Left ventricle myocardium inferior (tissue), 1 donor: Measurements from ENCODE around the gene PRKG1. TPM values are rescaled to one million over a fixed set of nuclear protein-coding genes. Genes with fewer than 3 reads are reported as not detected.

ENCODE experiments used
- DNase-seq: peaks from one replicate; pipeline ENCODE4 v3.0.0-alpha.2; 2020
- H3K27ac ChIP-seq: fragments of 200-600 bp; replicated peaks from 2 replicates; pipeline ENCODE4 v1.8.0; 2021
- H3K27me3 ChIP-seq: fragments of 200-600 bp; 2 replicates; pipeline ENCODE4 v1.8.0; 2021; ENCODE audit warnings: low read depth
- H3K36me3 ChIP-seq: fragments of 200-600 bp; 2 replicates; pipeline ENCODE4 v1.8.0; 2021
- H3K4me1 ChIP-seq: fragments of 200-600 bp; 2 replicates; pipeline ENCODE4 v1.8.0; 2021
- H3K4me3 ChIP-seq: fragments of 200-600 bp; 2 replicates; pipeline ENCODE4 v1.8.0; 2021; ENCODE audit warnings: mild to moderate bottlenecking, moderate library complexity
- H3K9me3 ChIP-seq: fragments of 200-600 bp; replicated peaks from 2 replicates; pipeline ENCODE4 v1.8.0; 2021
- intact Hi-C: fragments of 100-400 bp; cut with micrococcal nuclease; formaldehyde crosslinking; loops from one replicate; pipeline ENCODE4 v1.11.0; 2022
- total RNA-seq: library from RNA; stranded (reverse); fragmentation: NEBNext Ultra II Directional; extraction: Animal tissue kit (Norgen Biotek cat#: 25700); gene quantifications from one replicate; pipeline ENCODE4 v1.2.1, GENCODE V29; 2021
- TF ChIP-seq, protein P1 (sequence below): fragments of 200-600 bp; IDR thresholded peaks from 2 replicates; pipeline ENCODE4 v1.8.0; 2021; ENCODE audit warnings: antibody characterized with exemption, mild to moderate bottlenecking, borderline replicate concordance
- donor health status: DM: no; HTN: yes; CAD: no; lungs with severe emphysema.

The PRKG1 gene
- total RNA-seq, 1 donor from 2014 or later, result 38.9 TPM

DNA sequence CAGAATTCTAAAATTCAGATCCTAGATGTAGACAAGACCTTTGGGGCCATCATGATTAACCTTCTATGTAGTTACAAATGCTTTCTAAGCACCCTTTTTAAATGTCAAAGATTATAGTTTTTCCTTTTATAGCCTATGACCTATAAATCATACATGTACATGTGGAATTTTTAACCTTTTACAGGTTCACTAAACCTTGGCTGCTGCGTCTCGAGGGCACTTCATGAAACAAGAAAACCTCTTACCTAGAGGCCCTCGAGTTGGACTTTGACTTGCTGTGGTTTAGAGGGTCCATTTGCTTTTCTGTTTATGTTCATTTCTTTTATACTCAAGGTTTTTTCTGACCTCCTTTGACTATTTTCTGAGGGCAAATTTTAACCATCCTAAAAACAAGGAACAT lies 323.0 kb downstream of the PRKG1 start:
- Histone ChIP-seq H3K27ac (peak overlapping the region; percentile 45), H3K9me3 (no peaks in the 10 kb centered on the region), H3K27me3 (no peaks in the 10 kb centered on the region), H3K4me3 (no peak overlapping the region), H3K36me3 (no peaks in the 10 kb centered on the region), H3K4me1 (peaks cover 23% of the 10 kb centered on the region)
- intact Hi-C loops, result no loop called here
- no peak for DNase-seq
- TF ChIP-seq, protein P1, sequence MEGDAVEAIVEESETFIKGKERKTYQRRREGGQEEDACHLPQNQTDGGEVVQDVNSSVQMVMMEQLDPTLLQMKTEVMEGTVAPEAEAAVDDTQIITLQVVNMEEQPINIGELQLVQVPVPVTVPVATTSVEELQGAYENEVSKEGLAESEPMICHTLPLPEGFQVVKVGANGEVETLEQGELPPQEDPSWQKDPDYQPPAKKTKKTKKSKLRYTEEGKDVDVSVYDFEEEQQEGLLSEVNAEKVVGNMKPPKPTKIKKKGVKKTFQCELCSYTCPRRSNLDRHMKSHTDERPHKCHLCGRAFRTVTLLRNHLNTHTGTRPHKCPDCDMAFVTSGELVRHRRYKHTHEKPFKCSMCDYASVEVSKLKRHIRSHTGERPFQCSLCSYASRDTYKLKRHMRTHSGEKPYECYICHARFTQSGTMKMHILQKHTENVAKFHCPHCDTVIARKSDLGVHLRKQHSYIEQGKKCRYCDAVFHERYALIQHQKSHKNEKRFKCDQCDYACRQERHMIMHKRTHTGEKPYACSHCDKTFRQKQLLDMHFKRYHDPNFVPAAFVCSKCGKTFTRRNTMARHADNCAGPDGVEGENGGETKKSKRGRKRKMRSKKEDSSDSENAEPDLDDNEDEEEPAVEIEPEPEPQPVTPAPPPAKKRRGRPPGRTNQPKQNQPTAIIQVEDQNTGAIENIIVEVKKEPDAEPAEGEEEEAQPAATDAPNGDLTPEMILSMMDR, result no peak

DNA sequence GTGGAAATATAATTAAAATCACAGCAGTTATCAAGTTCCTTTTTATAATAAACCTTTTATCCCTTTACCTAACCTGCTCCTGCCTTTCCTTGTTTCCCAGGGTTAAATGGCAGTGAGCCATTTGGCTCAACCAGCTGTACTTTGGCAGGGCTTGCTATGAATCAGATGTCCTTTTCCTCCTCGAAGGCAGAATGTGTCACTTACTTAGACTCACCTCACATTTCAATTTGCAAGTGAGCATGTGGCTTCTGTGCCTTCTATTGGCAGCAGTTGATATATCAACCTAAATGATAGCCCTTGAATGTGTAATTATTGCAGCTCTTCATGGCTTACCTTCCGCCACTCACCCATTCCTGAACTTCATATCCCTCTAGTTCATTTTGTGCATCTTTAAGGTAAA lies 323.4 kb downstream of the PRKG1 start:
- TF ChIP-seq, protein P1, result no peak
- intact Hi-C loops, result no loop called here
- Histone ChIP-seq H3K27me3 (no peaks in the 10 kb centered on the region), H3K4me1 (peaks cover 27% of the 10 kb centered on the region), H3K9me3 (no peaks in the 10 kb centered on the region), H3K27ac (peak overlapping the region; percentile 45), H3K4me3 (no peak overlapping the region), H3K36me3 (no peaks in the 10 kb centered on the region)
- peak; percentile 55 for DNase-seq

DNA sequence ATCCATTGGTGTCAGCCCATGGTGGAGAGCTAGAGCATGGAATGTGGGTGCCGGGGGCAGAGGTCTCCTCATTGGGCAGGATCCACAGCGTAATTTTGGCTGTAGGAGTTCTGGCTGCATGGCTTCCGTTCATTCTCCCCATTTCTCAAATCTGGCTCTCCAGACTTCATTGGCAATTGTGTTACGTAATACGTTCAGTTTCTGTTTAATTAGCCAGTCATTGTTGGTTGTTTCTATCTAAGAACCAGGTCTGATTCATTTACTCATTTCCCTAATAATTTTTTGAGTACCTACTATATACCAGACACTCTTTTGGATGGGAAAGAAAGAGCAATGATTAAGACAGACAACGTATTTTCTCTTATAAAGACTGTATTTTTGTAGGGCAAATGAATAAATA lies 325.6 kb downstream of the PRKG1 start:
- intact Hi-C loops, result no loop called here
- H3K9me3 ChIP-seq, result no peaks in the 10 kb centered on the region
- no peak for DNase-seq
- H3K4me1 ChIP-seq, result peaks cover 49% of the 10 kb centered on the region
- no peaks in the 10 kb centered on the region for H3K36me3 ChIP-seq
- no peak overlapping the region for H3K4me3 ChIP-seq
- no peak overlapping the region for H3K27ac ChIP-seq
- no peaks in the 10 kb centered on the region for H3K27me3 ChIP-seq
- TF ChIP-seq, protein P1, result no peak

DNA sequence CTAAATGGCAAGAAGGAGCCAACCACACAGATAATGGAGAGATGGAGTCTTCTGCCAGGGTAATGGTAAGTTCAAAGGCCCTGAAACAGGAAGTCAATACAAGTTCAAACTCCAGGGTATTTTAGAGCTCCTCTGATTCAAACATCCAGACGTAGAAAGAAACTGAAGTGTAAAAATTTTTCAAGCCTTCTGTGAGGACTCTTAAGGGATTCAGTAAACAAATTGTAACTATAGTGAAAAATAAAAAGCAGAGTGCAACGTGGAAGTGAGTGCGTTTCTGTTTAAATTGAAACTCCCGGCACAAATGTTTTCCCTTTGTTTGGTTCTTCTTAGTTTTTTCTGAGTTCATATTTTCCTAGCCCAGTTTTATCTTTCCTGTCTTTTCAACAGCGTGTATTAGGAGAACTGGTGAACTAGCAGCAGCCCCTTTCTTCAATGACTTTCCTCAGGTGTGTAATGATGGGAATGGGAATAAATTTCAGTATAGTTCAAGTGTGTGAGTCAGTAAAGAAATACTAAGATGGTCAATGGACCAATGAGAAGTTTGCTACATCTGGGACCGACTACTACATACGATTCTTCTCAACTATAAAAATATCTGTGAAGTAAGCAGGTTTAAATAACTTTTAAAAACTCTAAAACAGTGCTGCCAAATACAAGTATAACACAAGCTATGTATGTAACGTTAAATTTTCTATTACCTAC lies 326.3 kb downstream of the PRKG1 start:
- TF ChIP-seq, protein P1, result no peak
- no peaks in the 10 kb centered on the region for H3K36me3 ChIP-seq
- no peaks in the 10 kb centered on the region for H3K27me3 ChIP-seq
- intact Hi-C loops, result no loop called here
- no peaks in the 10 kb centered on the region for H3K9me3 ChIP-seq
- DNase-seq, result no peak
- peaks cover 56% of the 10 kb centered on the region for H3K4me1 ChIP-seq
- H3K27ac ChIP-seq, result no peak overlapping the region
- no peak overlapping the region for H3K4me3 ChIP-seq

DNA sequence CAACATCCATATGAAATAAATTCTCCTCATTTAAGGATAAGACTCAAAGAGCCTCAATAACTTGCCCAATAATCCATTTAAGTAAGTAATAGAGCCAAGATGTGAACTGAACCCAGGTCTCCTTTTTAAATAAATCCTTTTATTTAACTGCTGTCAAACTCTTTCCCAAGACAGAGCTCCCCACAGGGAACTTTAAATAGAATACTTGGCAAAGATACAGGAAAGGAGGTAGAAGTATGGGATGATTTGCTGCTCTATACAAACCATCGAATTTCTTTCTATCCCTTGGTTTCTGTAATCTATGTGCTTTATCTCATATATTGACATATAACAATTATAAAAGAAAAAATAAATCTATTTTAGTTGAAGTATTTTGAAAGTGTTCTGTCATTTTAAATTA lies 329.2 kb downstream of the PRKG1 start:
- TF ChIP-seq, protein P1, result no peak
- Histone ChIP-seq H3K27ac (peak overlapping the region; percentile 67), H3K9me3 (no peaks in the 10 kb centered on the region), H3K36me3 (no peaks in the 10 kb centered on the region), H3K4me3 (no peak overlapping the region), H3K4me1 (peaks cover 45% of the 10 kb centered on the region), H3K27me3 (no peaks in the 10 kb centered on the region)
- intact Hi-C loops, result no loop called here
- no peak for DNase-seq
